ENCODE measurements around the gene POLA2. TPM values are rescaled to one million over a fixed set of nuclear protein-coding genes. Genes with fewer than 3 reads are reported as not detected.
"Not testable (repeated sequence)": the region's sequence is repeated elsewhere in the genome, so short reads cannot be mapped to it uniquely, and the experiment has no call there.

POLA2 gene
- 5.9 TPM for total RNA-seq
- long read RNA-seq, transcript POLA2-201 (18 exons, 3,744 nt) = major isoform, 7 of 13 reads
- long read RNA-seq, partial matches to known transcripts = 3 of 13 reads
- long read RNA-seq, other reads (novel, unspliced or antisense) = 3 of 13 reads

- DNase-seq (ENCODE audit: low spot score) = peak; percentile 99
Measured at GRCh38 chr11:65261591-65262380, at the start of gene POLA2. POLA2 (plus strand) TSS chr11:65261962; CDS start chr11:65262293, 331 bp downstream.

- no peak for DNase-seq (ENCODE audit: low spot score)
Measured at GRCh38 chr11:65212226-65212801, 49.4 kb upstream of the POLA2 start.

GRCh38 chr11:65213322-65214211 is 48.2 kb upstream of the POLA2 start:
- no peak for DNase-seq (ENCODE audit: low spot score)

GRCh38 chr11:65214212-65214845 is 47.4 kb upstream of the POLA2 start:
- DNase-seq (ENCODE audit: low spot score) = no peak

GRCh38 chr11:65215441-65216076 is 46.2 kb upstream of the POLA2 start:
- no peak for DNase-seq (ENCODE audit: low spot score)

GRCh38 chr11:65216830-65217229 is 44.9 kb upstream of the POLA2 start:
- DNase-seq (ENCODE audit: low spot score) = no peak

GRCh38 chr11:65217441-65218423 is 44.0 kb upstream of the POLA2 start:
- no peak for DNase-seq (ENCODE audit: low spot score)

- no peak for DNase-seq (ENCODE audit: low spot score)
Measured at GRCh38 chr11:65218446-65218845, 43.3 kb upstream of the POLA2 start.

- no peak for DNase-seq (ENCODE audit: low spot score)
Measured at GRCh38 chr11:65219930-65220213, 41.9 kb upstream of the POLA2 start.

- DNase-seq (ENCODE audit: low spot score) = peak; percentile 79
Measured at GRCh38 chr11:65221026-65221425, 40.7 kb upstream of the POLA2 start.

GRCh38 chr11:65223011-65223410 is 38.8 kb upstream of the POLA2 start:
- DNase-seq (ENCODE audit: low spot score) = no peak

GRCh38 chr11:65224930-65225278 is 36.9 kb upstream of the POLA2 start:
- DNase-seq (ENCODE audit: low spot score) = no peak

GRCh38 chr11:65225279-65226102 is 36.3 kb upstream of the POLA2 start:
- DNase-seq (ENCODE audit: low spot score) = no peak

GRCh38 chr11:65226103-65226442 is 35.7 kb upstream of the POLA2 start:
- no peak for DNase-seq (ENCODE audit: low spot score)

GRCh38 chr11:65227879-65228278 is 33.9 kb upstream of the POLA2 start:
- DNase-seq (ENCODE audit: low spot score) = no peak

GRCh38 chr11:65236194-65237059 is 25.3 kb upstream of the POLA2 start:
- DNase-seq (ENCODE audit: low spot score) = no peak

- not testable (repeated sequence) for DNase-seq (ENCODE audit: low spot score)
Measured at GRCh38 chr11:65238302-65238701, 23.5 kb upstream of the POLA2 start.

GRCh38 chr11:65241134-65241533 is 20.6 kb upstream of the POLA2 start:
- no peak for DNase-seq (ENCODE audit: low spot score)
